ENCODE data around the gene TBC1D5.
"Not testable (repeated sequence)": the region's sequence is repeated elsewhere in the genome, so short reads cannot be mapped to it uniquely, and the experiment has no call there.

TBC1D5 gene

DNA sequence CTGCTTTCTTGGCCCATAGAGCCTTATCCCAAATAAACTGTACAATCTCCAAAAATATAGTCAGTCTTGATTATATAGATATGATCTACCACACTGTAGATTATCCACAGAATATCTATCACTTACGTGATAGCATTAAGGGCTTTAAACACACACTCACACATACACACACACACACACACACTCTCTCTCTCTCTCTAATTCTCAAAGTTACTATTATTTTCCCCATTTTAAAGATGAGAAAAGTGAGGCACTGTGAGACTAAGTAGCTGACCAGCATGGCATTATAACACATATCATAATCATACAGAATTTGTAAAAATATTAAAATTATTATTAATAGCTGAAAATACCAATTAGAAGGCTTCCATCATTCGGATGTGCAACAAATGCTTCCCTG is 4.2 kb downstream of the TBC1D5 start:
- no peak for DNase-seq (ENCODE audit: low read depth, low spot score)
- Histone ChIP-seq H3K36me3 (ENCODE audit: control insufficient read depth, insufficient read depth, low read length) (no peaks in the 10 kb centered on the region), H3K9me3 (ENCODE audit: control insufficient read depth, insufficient read depth, low read length) (no peaks in the 10 kb centered on the region), H3K4me1 (ENCODE audit: control insufficient read depth, insufficient read depth, low read length) (no peaks in the 10 kb centered on the region), H3K27me3 (ENCODE audit: control insufficient read depth, insufficient read depth, low read length) (no peaks in the 10 kb centered on the region), H3K4me3 (ENCODE audit: low read length) (no peak overlapping the region), H3K27ac (ENCODE audit: low read length) (no peak overlapping the region)
- no CpG with 5 or more reads among the region's 2 CpGs for WGBS (ENCODE audit: insufficient coverage, insufficient read length)

DNA sequence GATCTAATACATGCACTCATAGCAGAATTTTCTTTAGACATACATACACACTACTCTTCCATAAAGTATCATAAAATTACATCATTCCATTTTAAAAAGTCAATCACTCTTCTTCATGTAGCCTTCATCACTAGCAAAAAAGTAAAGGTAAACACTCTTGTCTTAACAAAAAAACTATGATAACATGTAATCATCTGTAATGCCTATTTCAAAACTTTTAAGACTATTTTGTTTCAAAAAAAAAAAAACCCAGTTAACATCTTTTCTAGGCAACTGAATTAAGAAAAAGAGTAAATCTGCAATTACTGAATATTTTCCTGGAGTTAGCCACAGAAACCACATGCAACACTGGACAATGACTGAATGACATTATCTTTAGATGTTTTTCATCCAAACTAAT is 4.8 kb downstream of the TBC1D5 start:
- H3K9me3 ChIP-seq (ENCODE audit: control insufficient read depth, insufficient read depth, low read length) = no peaks in the 10 kb centered on the region
- H3K4me3 ChIP-seq (ENCODE audit: low read length) = no peak overlapping the region
- H3K27ac ChIP-seq (ENCODE audit: low read length) = no peak overlapping the region
- H3K4me1 ChIP-seq (ENCODE audit: control insufficient read depth, insufficient read depth, low read length) = no peaks in the 10 kb centered on the region
- no peaks in the 10 kb centered on the region for H3K36me3 ChIP-seq (ENCODE audit: control insufficient read depth, insufficient read depth, low read length)
- no peaks in the 10 kb centered on the region for H3K27me3 ChIP-seq (ENCODE audit: control insufficient read depth, insufficient read depth, low read length)
- DNase-seq (ENCODE audit: low read depth, low spot score) = no peak

DNA sequence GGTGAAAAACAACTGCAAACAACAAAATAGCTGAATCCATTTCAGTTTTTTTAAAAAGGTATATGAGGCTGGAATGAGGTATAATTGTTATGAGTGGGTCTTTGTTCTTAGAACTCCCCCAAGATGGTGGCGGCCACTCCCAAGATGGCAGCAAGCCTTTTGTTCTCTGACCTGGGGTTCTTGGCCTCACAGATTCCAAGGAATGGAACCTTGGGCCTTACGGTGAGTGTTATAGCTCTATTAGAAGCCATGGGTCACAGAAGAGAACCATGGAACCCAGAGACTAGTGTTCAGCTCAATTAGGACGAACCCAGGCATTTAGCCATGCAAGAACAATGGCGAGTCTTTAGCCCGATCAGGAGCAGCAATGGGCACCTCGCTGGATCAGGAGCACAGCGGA is 7.1 kb downstream of the TBC1D5 start:
- WGBS (ENCODE audit: insufficient coverage, insufficient read length) = no CpG with 5 or more reads among the region's 7 CpGs
- not testable (repeated sequence) for H3K27me3 ChIP-seq (ENCODE audit: control insufficient read depth, insufficient read depth, low read length); H3K4me3 ChIP-seq (ENCODE audit: low read length); H3K27ac ChIP-seq (ENCODE audit: low read length); DNase-seq (ENCODE audit: low read depth, low spot score); H3K4me1 ChIP-seq (ENCODE audit: control insufficient read depth, insufficient read depth, low read length); H3K9me3 ChIP-seq (ENCODE audit: control insufficient read depth, insufficient read depth, low read length); H3K36me3 ChIP-seq (ENCODE audit: control insufficient read depth, insufficient read depth, low read length)

GRCh38 chr3:17733768-17734167 is 8.7 kb downstream of the TBC1D5 start:
- H3K36me3 ChIP-seq (ENCODE audit: control insufficient read depth, insufficient read depth, low read length) = no peaks in the 10 kb centered on the region
- no peaks in the 10 kb centered on the region for H3K4me1 ChIP-seq (ENCODE audit: control insufficient read depth, insufficient read depth, low read length)
- DNase-seq (ENCODE audit: low read depth, low spot score) = no peak
- no peak overlapping the region for H3K4me3 ChIP-seq (ENCODE audit: low read length)
- no peaks in the 10 kb centered on the region for H3K9me3 ChIP-seq (ENCODE audit: control insufficient read depth, insufficient read depth, low read length)
- no peak overlapping the region for H3K27ac ChIP-seq (ENCODE audit: low read length)
- H3K27me3 ChIP-seq (ENCODE audit: control insufficient read depth, insufficient read depth, low read length) = no peaks in the 10 kb centered on the region
- WGBS (ENCODE audit: insufficient coverage, insufficient read length) = no CpG with 5 or more reads among the region's 2 CpGs

DNA sequence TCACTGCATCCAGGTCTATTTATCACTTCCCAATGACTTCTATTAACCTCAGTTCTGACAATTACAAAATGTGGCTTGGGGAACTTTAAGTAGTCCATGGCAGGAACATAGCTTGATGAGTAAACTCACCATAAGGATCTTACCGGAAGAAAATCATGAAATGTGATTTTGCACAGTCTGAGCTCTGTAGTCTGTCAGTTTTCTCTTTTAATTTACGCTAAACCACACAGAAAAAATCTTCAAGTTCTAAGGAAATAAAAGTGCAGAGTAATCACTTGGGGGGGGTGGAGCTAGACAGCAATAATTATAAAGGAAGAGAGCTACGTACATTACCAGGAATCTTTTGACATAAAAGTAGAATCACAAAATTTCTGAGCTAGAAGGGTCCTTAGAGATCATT is 9.2 kb downstream of the TBC1D5 start:
- no CpG with 5 or more reads among the region's 3 CpGs for WGBS (ENCODE audit: insufficient coverage, insufficient read length)

GRCh38 chr3:17730318-17730967 is 12.0 kb downstream of the TBC1D5 start:
- Histone ChIP-seq H3K36me3 (ENCODE audit: control insufficient read depth, insufficient read depth, low read length) (no peaks in the 10 kb centered on the region), H3K27ac (ENCODE audit: low read length) (no peak overlapping the region), H3K4me3 (ENCODE audit: low read length) (no peak overlapping the region), H3K4me1 (ENCODE audit: control insufficient read depth, insufficient read depth, low read length) (no peaks in the 10 kb centered on the region), H3K9me3 (ENCODE audit: control insufficient read depth, insufficient read depth, low read length) (no peaks in the 10 kb centered on the region), H3K27me3 (ENCODE audit: control insufficient read depth, insufficient read depth, low read length) (no peaks in the 10 kb centered on the region)
- WGBS (ENCODE audit: insufficient coverage, insufficient read length) = no CpG with 5 or more reads among the region's 4 CpGs
- no peak for DNase-seq (ENCODE audit: low read depth, low spot score)

More for the DNA sequence above, 9.2 kb downstream of the TBC1D5 start:
- Histone ChIP-seq H3K4me3 (ENCODE audit: low read length) (no peak overlapping the region), H3K9me3 (ENCODE audit: control insufficient read depth, insufficient read depth, low read length) (no peaks in the 10 kb centered on the region), H3K27ac (ENCODE audit: low read length) (no peak overlapping the region), H3K27me3 (ENCODE audit: control insufficient read depth, insufficient read depth, low read length) (no peaks in the 10 kb centered on the region), H3K4me1 (ENCODE audit: control insufficient read depth, insufficient read depth, low read length) (no peaks in the 10 kb centered on the region), H3K36me3 (ENCODE audit: control insufficient read depth, insufficient read depth, low read length) (no peaks in the 10 kb centered on the region)
- no peak for DNase-seq (ENCODE audit: low read depth, low spot score)

DNA sequence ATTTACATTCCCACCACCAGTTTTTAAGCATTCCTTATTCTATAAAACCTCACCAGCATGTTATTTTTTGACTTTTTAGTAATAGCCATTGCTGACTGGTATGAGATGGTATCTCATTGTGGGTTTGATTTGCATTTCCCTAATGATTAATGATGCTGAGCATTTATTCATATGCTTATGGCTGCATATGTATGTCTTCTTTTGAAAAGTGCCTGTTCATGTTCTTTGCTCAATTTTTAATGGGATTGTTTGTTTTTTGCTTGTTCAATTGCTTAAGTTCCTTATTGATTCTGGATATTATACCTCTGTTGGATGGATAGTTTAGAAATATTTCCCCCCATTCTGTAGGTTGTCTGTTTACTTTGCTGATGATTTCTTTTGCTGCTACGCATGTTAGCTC is 16.1 kb downstream of the TBC1D5 start:
- DNase-seq (ENCODE audit: low read depth, low spot score) = no peak
- no CpG with 5 or more reads among the region's 1 CpG for WGBS (ENCODE audit: insufficient coverage, insufficient read length)
- no peaks in the 10 kb centered on the region for H3K36me3 ChIP-seq (ENCODE audit: control insufficient read depth, insufficient read depth, low read length)
- no peaks in the 10 kb centered on the region for H3K27me3 ChIP-seq (ENCODE audit: control insufficient read depth, insufficient read depth, low read length)
- no peaks in the 10 kb centered on the region for H3K4me1 ChIP-seq (ENCODE audit: control insufficient read depth, insufficient read depth, low read length)
- H3K27ac ChIP-seq (ENCODE audit: low read length) = no peak overlapping the region
- H3K4me3 ChIP-seq (ENCODE audit: low read length) = no peak overlapping the region
- no peaks in the 10 kb centered on the region for H3K9me3 ChIP-seq (ENCODE audit: control insufficient read depth, insufficient read depth, low read length)

DNA sequence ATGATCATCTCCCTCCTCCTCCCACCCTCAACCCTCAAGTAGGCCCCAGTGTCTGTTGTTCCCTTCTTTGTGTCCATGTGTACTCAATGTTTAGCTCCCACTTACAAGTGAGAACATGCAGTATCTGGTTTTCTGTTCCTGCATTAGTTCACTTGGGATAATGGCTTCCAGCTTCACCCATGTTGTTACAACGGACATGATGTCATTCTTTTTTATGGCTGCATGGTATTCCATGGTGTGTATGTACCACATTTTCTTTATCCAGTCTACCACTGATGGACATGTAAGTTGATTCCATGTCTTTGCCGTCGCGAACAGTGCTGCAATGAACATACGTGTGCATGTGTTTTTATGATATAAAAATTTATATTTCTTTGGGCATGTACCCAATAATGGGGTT is 16.6 kb downstream of the TBC1D5 start:
- not testable (repeated sequence) for H3K4me1 ChIP-seq (ENCODE audit: control insufficient read depth, insufficient read depth, low read length); H3K27me3 ChIP-seq (ENCODE audit: control insufficient read depth, insufficient read depth, low read length); H3K27ac ChIP-seq (ENCODE audit: low read length); H3K9me3 ChIP-seq (ENCODE audit: control insufficient read depth, insufficient read depth, low read length); H3K4me3 ChIP-seq (ENCODE audit: low read length); DNase-seq (ENCODE audit: low read depth, low spot score); H3K36me3 ChIP-seq (ENCODE audit: control insufficient read depth, insufficient read depth, low read length)
- no CpG with 5 or more reads among the region's 5 CpGs for WGBS (ENCODE audit: insufficient coverage, insufficient read length)

DNA sequence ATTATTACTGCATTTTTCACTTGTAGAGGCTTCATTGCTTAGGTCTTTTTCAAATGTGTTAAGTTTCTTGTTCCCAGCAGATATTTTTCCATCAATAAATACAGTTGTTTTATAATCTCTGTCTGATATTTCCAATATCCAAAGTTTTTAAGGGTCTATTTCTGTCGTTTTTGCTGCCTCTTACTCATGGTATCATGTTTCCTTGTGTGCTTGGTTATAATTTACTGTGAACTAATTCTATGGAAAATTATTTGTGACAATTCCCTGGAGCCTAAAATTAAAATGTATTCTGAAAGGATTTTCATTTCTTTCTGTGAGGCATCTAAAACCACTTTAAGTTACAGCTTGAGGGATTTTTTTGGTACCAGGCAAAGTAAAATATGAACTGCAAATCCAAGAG is 17.5 kb downstream of the TBC1D5 start:
- DNase-seq (ENCODE audit: low read depth, low spot score) = no peak
- H3K9me3 ChIP-seq (ENCODE audit: control insufficient read depth, insufficient read depth, low read length) = no peaks in the 10 kb centered on the region
- H3K36me3 ChIP-seq (ENCODE audit: control insufficient read depth, insufficient read depth, low read length) = no peaks in the 10 kb centered on the region
- H3K4me1 ChIP-seq (ENCODE audit: control insufficient read depth, insufficient read depth, low read length) = no peaks in the 10 kb centered on the region
- no peaks in the 10 kb centered on the region for H3K27me3 ChIP-seq (ENCODE audit: control insufficient read depth, insufficient read depth, low read length)
- no peak overlapping the region for H3K4me3 ChIP-seq (ENCODE audit: low read length)
- WGBS (ENCODE audit: insufficient coverage, insufficient read length) = no CpG with 5 or more reads among the region's 1 CpG
- H3K27ac ChIP-seq (ENCODE audit: low read length) = no peak overlapping the region

- Histone ChIP-seq H3K36me3 (ENCODE audit: control insufficient read depth, insufficient read depth, low read length) (no peaks in the 10 kb centered on the region), H3K27ac (ENCODE audit: low read length) (no peak overlapping the region)
Measured at GRCh38 chr3:17724122-17724521, 18.3 kb downstream of the TBC1D5 start.

DNA sequence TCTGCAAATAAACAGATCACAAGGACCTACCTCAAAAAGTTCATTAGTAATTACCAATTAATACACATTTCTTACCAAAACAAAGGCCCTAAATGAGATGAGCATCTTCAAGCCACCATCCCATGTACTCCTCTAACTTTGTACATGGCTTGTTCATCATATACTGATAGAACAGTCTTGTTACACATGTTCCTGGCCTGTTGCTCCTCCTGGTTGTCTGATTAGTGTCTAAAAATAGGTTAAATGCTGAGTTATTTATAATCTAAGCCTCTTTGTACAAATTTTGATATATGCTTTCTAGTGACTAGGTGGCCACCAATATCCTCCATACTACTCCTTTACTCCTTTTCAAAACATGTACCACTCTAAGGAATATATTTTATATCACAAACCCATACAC is 25.0 kb downstream of the TBC1D5 start:
- Histone ChIP-seq H3K27ac (ENCODE audit: low read length) (no peak overlapping the region), H3K9me3 (ENCODE audit: control insufficient read depth, insufficient read depth, low read length) (no peaks in the 10 kb centered on the region), H3K4me1 (ENCODE audit: control insufficient read depth, insufficient read depth, low read length) (no peaks in the 10 kb centered on the region), H3K27me3 (ENCODE audit: control insufficient read depth, insufficient read depth, low read length) (no peaks in the 10 kb centered on the region), H3K36me3 (ENCODE audit: control insufficient read depth, insufficient read depth, low read length) (no peaks in the 10 kb centered on the region), H3K4me3 (ENCODE audit: low read length) (no peak overlapping the region)
- no peak for DNase-seq (ENCODE audit: low read depth, low spot score)

More at GRCh38 chr3:17724122-17724521, 18.3 kb downstream of the TBC1D5 start:
- no peaks in the 10 kb centered on the region for H3K9me3 ChIP-seq (ENCODE audit: control insufficient read depth, insufficient read depth, low read length)
- WGBS (ENCODE audit: insufficient coverage, insufficient read length) = no CpG with 5 or more reads among the region's 3 CpGs
- H3K4me1 ChIP-seq (ENCODE audit: control insufficient read depth, insufficient read depth, low read length) = no peaks in the 10 kb centered on the region
- H3K4me3 ChIP-seq (ENCODE audit: low read length) = no peak overlapping the region
- no peak for DNase-seq (ENCODE audit: low read depth, low spot score)
- no peaks in the 10 kb centered on the region for H3K27me3 ChIP-seq (ENCODE audit: control insufficient read depth, insufficient read depth, low read length)

Measured in iPS DF 6.9 (cell line).